ENCODE results near the gene GOLGA2. TPM values are rescaled to one million over a fixed set of nuclear protein-coding genes. Genes with fewer than 3 reads are reported as not detected.
A peak's percentile ranks its signal among the peaks of the same experiment; 100 is the strongest.

The GOLGA2 gene
- total RNA-seq, 1 experiment from 2014 or later, result 16.2 TPM

GRCh38 chr9:128297221-128297773 lies 21.5 kb upstream of the GOLGA2 start:
- Histone ChIP-seq H4K20me1 (ENCODE audit: insufficient read depth, low read depth, low read length) (no peaks in the 10 kb centered on the region), H3K79me2 (ENCODE audit: low read length) (no peaks in the 10 kb centered on the region), H3K4me3 (ENCODE audit: low read length) (no peak overlapping the region), H3K9me2 (replicated peaks; ENCODE audit: insufficient read depth, low read length) (no peaks in the 10 kb centered on the region), H3K27ac (ENCODE audit: low read length) (no peak overlapping the region), H3K36me3 (ENCODE audit: insufficient read depth, low read length) (no peaks in the 10 kb centered on the region), H3K4me2 (ENCODE audit: low read depth, low read length, poor library complexity, severe bottlenecking) (no peak overlapping the region), H3K27me3 (ENCODE audit: low read length) (no peaks in the 10 kb centered on the region), H3K9me3 (ENCODE audit: low read length) (no peaks in the 10 kb centered on the region), H3K4me1 (ENCODE audit: low read length) (peaks cover 5% of the 10 kb centered on the region), H3K9ac (ENCODE audit: low read length) (no peak overlapping the region), H2AFZ (ENCODE audit: low read length) (no peak overlapping the region)
- no peak for DNase-seq

GRCh38 chr9:128296340-128297220 lies 20.8 kb upstream of the GOLGA2 start:
- peaks cover 5% of the 10 kb centered on the region for H3K4me1 ChIP-seq (ENCODE audit: low read length)
- DNase-seq, result no peak
- H3K79me2 ChIP-seq (ENCODE audit: low read length), result no peaks in the 10 kb centered on the region
- H3K4me3 ChIP-seq (ENCODE audit: low read length), result no peak overlapping the region
- H2AFZ ChIP-seq (ENCODE audit: low read length), result no peak overlapping the region
- H3K9me3 ChIP-seq (ENCODE audit: low read length), result no peaks in the 10 kb centered on the region
- H3K9ac ChIP-seq (ENCODE audit: low read length), result no peak overlapping the region
- no peaks in the 10 kb centered on the region for H3K36me3 ChIP-seq (ENCODE audit: insufficient read depth, low read length)
- H3K9me2 ChIP-seq (replicated peaks; ENCODE audit: insufficient read depth, low read length), result no peaks in the 10 kb centered on the region
- H4K20me1 ChIP-seq (ENCODE audit: insufficient read depth, low read depth, low read length), result no peaks in the 10 kb centered on the region
- no peaks in the 10 kb centered on the region for H3K27me3 ChIP-seq (ENCODE audit: low read length)
- no peak overlapping the region for H3K4me2 ChIP-seq (ENCODE audit: low read depth, low read length, poor library complexity, severe bottlenecking)
- H3K27ac ChIP-seq (ENCODE audit: low read length), result no peak overlapping the region

GRCh38 chr9:128294142-128294541 lies 18.3 kb upstream of the GOLGA2 start:
- H3K9ac ChIP-seq (ENCODE audit: low read length), result no peak overlapping the region
- H3K9me2 ChIP-seq (replicated peaks; ENCODE audit: insufficient read depth, low read length), result no peaks in the 10 kb centered on the region
- peaks cover 5% of the 10 kb centered on the region for H3K4me1 ChIP-seq (ENCODE audit: low read length)
- no peak overlapping the region for H2AFZ ChIP-seq (ENCODE audit: low read length)
- no peak overlapping the region for H3K4me3 ChIP-seq (ENCODE audit: low read length)
- H3K9me3 ChIP-seq (ENCODE audit: low read length), result no peaks in the 10 kb centered on the region
- H3K27me3 ChIP-seq (ENCODE audit: low read length), result no peaks in the 10 kb centered on the region
- H3K79me2 ChIP-seq (ENCODE audit: low read length), result no peaks in the 10 kb centered on the region
- no peak overlapping the region for H3K27ac ChIP-seq (ENCODE audit: low read length)
- H4K20me1 ChIP-seq (ENCODE audit: insufficient read depth, low read depth, low read length), result no peaks in the 10 kb centered on the region
- no peak overlapping the region for H3K4me2 ChIP-seq (ENCODE audit: low read depth, low read length, poor library complexity, severe bottlenecking)
- no peak for DNase-seq
- H3K36me3 ChIP-seq (ENCODE audit: insufficient read depth, low read length), result no peaks in the 10 kb centered on the region

DNA sequence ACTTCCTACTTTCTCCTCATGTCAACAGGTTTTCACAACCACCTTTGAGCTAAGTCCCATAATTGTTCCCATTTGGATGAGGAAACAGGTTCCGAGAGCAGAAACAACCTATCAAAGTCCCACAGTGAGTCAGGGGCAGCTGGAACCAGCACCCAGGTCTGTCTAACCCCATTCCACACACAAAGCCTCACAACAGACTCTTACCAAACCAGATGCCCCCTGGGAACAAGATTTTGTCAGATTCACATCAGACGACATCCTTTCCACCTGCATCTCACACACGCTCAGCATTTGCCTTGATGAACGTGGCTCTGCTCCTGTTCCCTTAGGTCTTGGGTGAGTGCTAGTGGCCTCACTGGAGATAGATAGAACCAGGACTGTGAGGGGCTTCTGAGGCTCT lies 17.3 kb upstream of the GOLGA2 start:
- H4K20me1 ChIP-seq (ENCODE audit: insufficient read depth, low read depth, low read length), result no peaks in the 10 kb centered on the region
- no peak overlapping the region for H3K4me2 ChIP-seq (ENCODE audit: low read depth, low read length, poor library complexity, severe bottlenecking)
- H3K4me1 ChIP-seq (ENCODE audit: low read length), result peaks cover 5% of the 10 kb centered on the region
- DNase-seq, result peak; percentile 48
- no peaks in the 10 kb centered on the region for H3K36me3 ChIP-seq (ENCODE audit: insufficient read depth, low read length)
- no peaks in the 10 kb centered on the region for H3K27me3 ChIP-seq (ENCODE audit: low read length)
- no peak overlapping the region for H3K27ac ChIP-seq (ENCODE audit: low read length)
- H3K79me2 ChIP-seq (ENCODE audit: low read length), result no peaks in the 10 kb centered on the region
- H3K9ac ChIP-seq (ENCODE audit: low read length), result 0 out of 2 replicates have a peak overlapping the region, but pooled peaks have one; percentile 13
- H3K9me3 ChIP-seq (ENCODE audit: low read length), result no peaks in the 10 kb centered on the region
- H3K4me3 ChIP-seq (ENCODE audit: low read length), result no peak overlapping the region
- no peaks in the 10 kb centered on the region for H3K9me2 ChIP-seq (replicated peaks; ENCODE audit: insufficient read depth, low read length)
- H2AFZ ChIP-seq (ENCODE audit: low read length), result no peak overlapping the region

DNA sequence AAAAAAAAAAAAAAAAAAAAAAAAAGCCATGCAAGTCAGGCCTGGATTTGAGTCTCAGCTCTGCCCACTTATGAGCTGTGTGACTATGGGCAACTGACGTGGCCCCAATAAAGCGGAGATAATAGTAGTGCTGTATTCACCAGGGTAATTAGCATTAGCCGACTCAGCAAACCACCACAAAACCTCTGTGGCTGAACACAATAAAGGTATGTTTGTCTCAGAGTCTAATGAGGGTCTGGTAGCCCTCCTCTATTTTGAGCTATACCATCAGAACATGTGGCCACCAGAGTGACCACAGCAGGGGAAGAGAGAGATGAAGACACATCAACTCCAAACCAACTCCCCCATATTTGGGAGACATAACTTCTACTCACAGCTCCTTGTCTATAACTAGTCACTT lies 16.2 kb upstream of the GOLGA2 start:
- Histone ChIP-seq H3K27ac (ENCODE audit: low read length) (no peak overlapping the region), H3K4me2 (ENCODE audit: low read depth, low read length, poor library complexity, severe bottlenecking) (no peak overlapping the region), H3K9me2 (replicated peaks; ENCODE audit: insufficient read depth, low read length) (no peaks in the 10 kb centered on the region), H3K4me3 (ENCODE audit: low read length) (no peak overlapping the region), H3K4me1 (ENCODE audit: low read length) (peaks cover 5% of the 10 kb centered on the region), H3K36me3 (ENCODE audit: insufficient read depth, low read length) (no peaks in the 10 kb centered on the region), H3K79me2 (ENCODE audit: low read length) (no peaks in the 10 kb centered on the region), H3K9me3 (ENCODE audit: low read length) (no peaks in the 10 kb centered on the region), H2AFZ (ENCODE audit: low read length) (no peak overlapping the region), H3K9ac (ENCODE audit: low read length) (no peak overlapping the region), H3K27me3 (ENCODE audit: low read length) (no peaks in the 10 kb centered on the region), H4K20me1 (ENCODE audit: insufficient read depth, low read depth, low read length) (no peaks in the 10 kb centered on the region)
- DNase-seq, result no peak

DNA sequence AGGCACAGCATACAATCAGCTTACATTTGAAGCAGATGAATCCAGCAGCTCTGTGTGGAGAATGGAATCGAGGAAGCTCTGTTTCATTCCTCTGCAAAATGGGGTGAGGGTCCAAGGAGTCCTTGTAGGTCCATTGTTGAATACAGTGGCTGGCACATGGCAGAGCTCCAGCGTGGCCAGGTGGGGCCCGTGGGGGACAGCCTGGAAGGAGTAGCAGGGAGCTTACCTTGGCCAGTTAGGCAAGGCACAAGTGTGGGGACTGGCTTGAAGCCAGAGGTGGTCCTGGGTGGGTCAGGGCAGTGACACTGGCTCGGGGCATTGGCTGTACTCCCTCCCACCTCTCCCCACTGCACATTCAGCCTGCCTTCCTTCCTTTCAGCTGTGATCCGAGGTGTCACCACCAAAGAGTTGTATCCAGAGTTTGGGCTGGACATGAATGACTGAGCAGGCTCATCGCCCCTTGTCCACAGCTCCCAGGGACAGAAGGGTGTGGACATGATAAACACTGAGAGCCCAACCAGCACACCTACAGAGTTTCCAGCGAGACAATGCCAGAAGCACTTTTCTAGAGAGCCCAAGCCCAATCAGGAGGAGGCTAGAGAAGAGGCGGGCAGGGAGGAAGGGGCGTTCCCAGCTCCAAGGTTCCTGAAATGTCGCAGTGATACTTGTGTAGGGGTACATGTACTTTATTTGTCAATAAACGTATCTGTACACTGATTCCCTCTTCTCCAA lies 12.6 kb upstream of the GOLGA2 start:
- no peak overlapping the region for H3K27ac ChIP-seq (ENCODE audit: low read length)
- DNase-seq, result no peak
- H3K9me3 ChIP-seq (ENCODE audit: low read length), result no peaks in the 10 kb centered on the region
- H3K79me2 ChIP-seq (ENCODE audit: low read length), result no peaks in the 10 kb centered on the region
- no peak overlapping the region for H3K9ac ChIP-seq (ENCODE audit: low read length)
- no peaks in the 10 kb centered on the region for H3K27me3 ChIP-seq (ENCODE audit: low read length)
- H3K4me3 ChIP-seq (ENCODE audit: low read length), result no peak overlapping the region
- H3K36me3 ChIP-seq (ENCODE audit: insufficient read depth, low read length), result no peaks in the 10 kb centered on the region
- no peaks in the 10 kb centered on the region for H4K20me1 ChIP-seq (ENCODE audit: insufficient read depth, low read depth, low read length)
- no peak overlapping the region for H2AFZ ChIP-seq (ENCODE audit: low read length)
- no peak overlapping the region for H3K4me2 ChIP-seq (ENCODE audit: low read depth, low read length, poor library complexity, severe bottlenecking)
- H3K4me1 ChIP-seq (ENCODE audit: low read length), result peaks cover 5% of the 10 kb centered on the region
- no peaks in the 10 kb centered on the region for H3K9me2 ChIP-seq (replicated peaks; ENCODE audit: insufficient read depth, low read length)

DNA sequence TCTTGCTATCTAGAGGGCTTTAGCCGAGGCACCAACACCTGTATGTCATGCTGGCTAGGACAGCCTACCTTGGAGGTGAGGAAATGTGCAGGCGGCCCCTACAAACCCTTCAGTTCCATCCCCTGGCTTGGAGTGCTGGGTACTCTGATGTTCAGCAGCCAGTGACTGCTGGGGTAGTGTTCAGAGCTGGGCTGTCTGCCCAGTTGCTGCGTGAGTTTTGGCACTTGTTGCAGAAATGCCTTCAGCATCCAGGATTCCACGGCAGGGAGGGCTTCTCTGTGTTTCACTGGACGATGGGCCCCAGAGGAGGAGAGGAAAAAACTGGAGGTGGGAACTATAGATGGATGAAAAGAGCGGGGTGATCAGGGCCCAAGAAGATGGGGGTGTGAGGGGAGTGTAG lies 10.6 kb upstream of the GOLGA2 start:
- no peaks in the 10 kb centered on the region for H3K4me1 ChIP-seq (ENCODE audit: low read length)
- no peak overlapping the region for H3K27ac ChIP-seq (ENCODE audit: low read length)
- H3K9me2 ChIP-seq (replicated peaks; ENCODE audit: insufficient read depth, low read length), result no peaks in the 10 kb centered on the region
- H3K79me2 ChIP-seq (ENCODE audit: low read length), result no peaks in the 10 kb centered on the region
- H3K9ac ChIP-seq (ENCODE audit: low read length), result no peak overlapping the region
- no peak for DNase-seq
- H3K4me2 ChIP-seq (ENCODE audit: low read depth, low read length, poor library complexity, severe bottlenecking), result no peak overlapping the region
- H3K36me3 ChIP-seq (ENCODE audit: insufficient read depth, low read length), result no peaks in the 10 kb centered on the region
- H3K4me3 ChIP-seq (ENCODE audit: low read length), result no peak overlapping the region
- H3K9me3 ChIP-seq (ENCODE audit: low read length), result no peaks in the 10 kb centered on the region
- no peaks in the 10 kb centered on the region for H3K27me3 ChIP-seq (ENCODE audit: low read length)
- H4K20me1 ChIP-seq (ENCODE audit: insufficient read depth, low read depth, low read length), result no peaks in the 10 kb centered on the region
- H2AFZ ChIP-seq (ENCODE audit: low read length), result no peak overlapping the region

DNA sequence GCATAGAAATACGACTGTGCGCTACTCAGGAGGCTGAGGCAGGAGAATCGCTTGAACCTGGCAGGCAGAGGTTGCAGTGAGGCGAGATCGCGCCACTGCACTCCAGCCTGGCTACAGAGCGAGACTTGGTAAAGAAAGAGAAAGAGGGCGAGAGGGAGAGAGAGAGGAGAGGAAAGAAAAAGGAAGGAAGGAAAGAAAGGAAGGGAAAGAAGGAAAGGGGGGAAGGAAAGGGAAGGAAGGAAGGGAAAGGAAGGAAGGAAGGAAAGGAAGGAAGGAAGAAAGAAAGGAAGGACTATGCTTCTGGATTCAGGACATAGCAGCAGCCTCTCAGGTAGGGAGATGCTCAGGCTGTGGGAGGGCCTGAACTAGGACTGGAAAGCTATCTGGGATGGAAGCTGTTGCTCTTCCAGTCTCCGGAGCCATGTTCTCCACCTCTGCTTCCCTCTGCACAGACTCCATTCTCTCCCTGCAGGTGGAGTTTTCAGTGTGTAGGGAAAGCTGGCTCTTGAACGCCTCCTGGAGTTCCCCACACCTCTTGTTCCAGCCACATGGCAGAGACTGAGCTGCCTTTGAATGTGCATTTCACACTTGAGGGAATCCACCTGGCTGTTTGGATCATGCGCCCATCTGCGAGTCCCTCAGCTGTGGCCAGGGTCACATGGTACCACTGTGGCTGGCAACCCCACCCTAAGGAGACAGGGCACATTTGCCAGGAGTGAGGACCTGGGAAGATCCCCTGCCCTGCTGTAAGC lies 9.4 kb upstream of the GOLGA2 start:
- Histone ChIP-seq H3K9me3 (ENCODE audit: low read length) (no peaks in the 10 kb centered on the region), H3K9me2 (replicated peaks; ENCODE audit: insufficient read depth, low read length) (no peaks in the 10 kb centered on the region), H4K20me1 (ENCODE audit: insufficient read depth, low read depth, low read length) (no peaks in the 10 kb centered on the region), H3K27ac (ENCODE audit: low read length) (no peak overlapping the region), H3K4me2 (ENCODE audit: low read depth, low read length, poor library complexity, severe bottlenecking) (no peak overlapping the region), H2AFZ (ENCODE audit: low read length) (no peak overlapping the region), H3K4me1 (ENCODE audit: low read length) (no peaks in the 10 kb centered on the region), H3K36me3 (ENCODE audit: insufficient read depth, low read length) (no peaks in the 10 kb centered on the region), H3K4me3 (ENCODE audit: low read length) (no peak overlapping the region), H3K79me2 (ENCODE audit: low read length) (no peaks in the 10 kb centered on the region), H3K27me3 (ENCODE audit: low read length) (no peaks in the 10 kb centered on the region), H3K9ac (ENCODE audit: low read length) (no peak overlapping the region)
- DNase-seq, result no peak

Measured in Karpas-422 (cell line).